ENCODE data around the gene FTO. TPM values are rescaled to one million over a fixed set of nuclear protein-coding genes. Genes with fewer than 3 reads are reported as not detected.

The FTO gene
- total and polyA plus RNA-seq, 4 donors: 12.2 to 145 (median 57.7) TPM

DNA sequence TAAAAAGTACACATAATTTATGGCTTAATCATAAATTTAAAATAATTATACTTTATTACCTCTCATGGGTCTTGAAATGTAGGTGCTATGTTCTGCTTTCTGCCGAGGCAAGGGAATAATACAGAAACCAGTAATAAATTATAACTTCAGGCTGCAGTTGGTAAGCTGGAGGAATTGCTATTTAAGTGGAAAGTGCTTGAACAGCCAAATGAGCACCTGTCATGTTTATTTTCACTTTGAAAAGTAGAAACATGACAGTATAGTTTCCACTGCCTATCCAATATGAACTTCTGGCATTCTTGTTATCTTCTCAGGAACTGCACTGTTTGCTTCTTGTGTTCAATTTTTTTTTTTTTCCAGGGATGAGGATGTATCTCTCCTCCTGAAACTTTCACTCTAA, 146.0 kb downstream of the FTO start:
- Histone ChIP-seq H3K27me3 (ENCODE audit: control insufficient read depth in 3 of 3, insufficient read depth in 3 of 3, low read length in 2 of 3) (no peaks in the 10 kb centered on the region), H3K36me3 (ENCODE audit: control insufficient read depth in 4 of 4, insufficient read depth in 4 of 4, low read length in 4 of 4) (peaks cover 0 to 6% (median 2%) of the 10 kb centered on the region in 4 donors), H3K4me3 (no peak overlapping the region), H3K4me1 (ENCODE audit: control insufficient read depth in 5 of 5, insufficient read depth in 5 of 5, low read length in 5 of 5) (peaks cover 0 to 3% (median 0%) of the 10 kb centered on the region in 5 donors), H3K27ac (ENCODE audit: low read depth in 1 of 2, low read length in 1 of 2) (no peak overlapping the region), H3K9ac (ENCODE audit: insufficient read depth in 1 of 2, low read length in 2 of 2) (no peak overlapping the region), H3K9me3 (ENCODE audit: control insufficient read depth in 4 of 4, insufficient read depth in 3 of 4, low read length in 3 of 4) (no peaks in the 10 kb centered on the region)
- 29 to 35% methylated on average over 1 of the region's 1 CpG for WGBS, 2 donors
- TF ChIP-seq, protein P1, sequence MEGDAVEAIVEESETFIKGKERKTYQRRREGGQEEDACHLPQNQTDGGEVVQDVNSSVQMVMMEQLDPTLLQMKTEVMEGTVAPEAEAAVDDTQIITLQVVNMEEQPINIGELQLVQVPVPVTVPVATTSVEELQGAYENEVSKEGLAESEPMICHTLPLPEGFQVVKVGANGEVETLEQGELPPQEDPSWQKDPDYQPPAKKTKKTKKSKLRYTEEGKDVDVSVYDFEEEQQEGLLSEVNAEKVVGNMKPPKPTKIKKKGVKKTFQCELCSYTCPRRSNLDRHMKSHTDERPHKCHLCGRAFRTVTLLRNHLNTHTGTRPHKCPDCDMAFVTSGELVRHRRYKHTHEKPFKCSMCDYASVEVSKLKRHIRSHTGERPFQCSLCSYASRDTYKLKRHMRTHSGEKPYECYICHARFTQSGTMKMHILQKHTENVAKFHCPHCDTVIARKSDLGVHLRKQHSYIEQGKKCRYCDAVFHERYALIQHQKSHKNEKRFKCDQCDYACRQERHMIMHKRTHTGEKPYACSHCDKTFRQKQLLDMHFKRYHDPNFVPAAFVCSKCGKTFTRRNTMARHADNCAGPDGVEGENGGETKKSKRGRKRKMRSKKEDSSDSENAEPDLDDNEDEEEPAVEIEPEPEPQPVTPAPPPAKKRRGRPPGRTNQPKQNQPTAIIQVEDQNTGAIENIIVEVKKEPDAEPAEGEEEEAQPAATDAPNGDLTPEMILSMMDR (IDR thresholded peaks at IDR 0.05; ENCODE audit: control extremely low read depth, extremely low read depth): no peak
- ATAC-seq (ENCODE audit: insufficient read depth, low FRiP score): no peak
- DNase-seq: no peak

DNA sequence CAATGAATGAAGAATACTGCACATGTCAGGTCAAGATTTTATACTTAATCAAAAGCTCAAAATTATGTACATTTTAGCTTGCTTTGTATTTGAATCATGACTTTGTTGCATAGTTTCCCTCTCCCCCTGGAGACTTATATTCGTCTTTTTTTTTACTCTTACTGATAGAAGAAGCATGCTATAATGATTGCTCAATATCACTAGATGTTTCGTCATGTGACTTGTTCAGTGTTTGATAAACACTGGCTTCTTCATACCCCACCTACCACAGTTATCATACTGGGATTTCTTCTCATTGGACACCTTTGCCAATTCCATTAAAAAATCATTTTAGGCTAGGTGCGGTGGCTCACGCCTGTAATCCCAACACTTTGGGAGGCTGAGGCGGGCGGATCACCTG, 148.7 kb downstream of the FTO start:
- Histone ChIP-seq H3K9me3 (ENCODE audit: control insufficient read depth in 4 of 4, insufficient read depth in 3 of 4, low read length in 3 of 4) (no peaks in the 10 kb centered on the region), H3K9ac (ENCODE audit: insufficient read depth in 1 of 2, low read length in 2 of 2) (no peak overlapping the region), H3K36me3 (ENCODE audit: control insufficient read depth in 4 of 4, insufficient read depth in 4 of 4, low read length in 4 of 4) (peaks cover 0 to 6% (median 2%) of the 10 kb centered on the region in 4 donors), H3K4me1 (ENCODE audit: control insufficient read depth in 5 of 5, insufficient read depth in 5 of 5, low read length in 5 of 5) (peaks cover 0 to 3% (median 0%) of the 10 kb centered on the region in 5 donors), H3K27me3 (ENCODE audit: control insufficient read depth in 3 of 3, insufficient read depth in 3 of 3, low read length in 2 of 3) (no peaks in the 10 kb centered on the region), H3K27ac (ENCODE audit: low read depth in 1 of 2, low read length in 1 of 2) (no peak overlapping the region), H3K4me3 (no peak overlapping the region)
- ATAC-seq (ENCODE audit: insufficient read depth, low FRiP score) (no peak), DNase-seq (no peak)
- TF ChIP-seq, protein P1 (IDR thresholded peaks at IDR 0.05; ENCODE audit: control extremely low read depth, extremely low read depth): no peak
- 91% methylated on average over 6 of the region's 6 CpGs for WGBS, 2 donors

DNA sequence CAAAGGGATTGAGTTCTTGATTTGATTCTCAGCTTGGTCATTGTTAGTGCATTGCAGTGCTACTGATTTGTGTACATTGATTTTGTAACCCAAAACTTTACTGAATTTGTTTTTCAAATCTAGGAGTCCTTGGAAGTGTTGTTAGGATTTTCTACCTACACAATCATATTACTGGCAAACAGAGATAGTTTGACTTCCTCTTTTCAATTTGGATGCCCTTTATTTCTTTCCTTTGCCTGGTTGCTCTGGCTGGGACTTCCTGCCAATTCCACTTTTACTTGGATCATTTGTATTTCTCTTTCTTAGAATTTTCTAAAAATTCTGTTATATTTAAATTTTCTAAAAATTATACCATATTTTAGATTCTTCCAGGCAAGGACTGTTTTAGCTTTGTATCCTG, 151.1 kb downstream of the FTO start:
- Histone ChIP-seq H3K9ac (ENCODE audit: insufficient read depth in 1 of 2, low read length in 2 of 2) (no peak overlapping the region), H3K4me3 (no peak overlapping the region), H3K27me3 (ENCODE audit: control insufficient read depth in 3 of 3, insufficient read depth in 3 of 3, low read length in 2 of 3) (no peaks in the 10 kb centered on the region), H3K4me1 (ENCODE audit: control insufficient read depth in 5 of 5, insufficient read depth in 5 of 5, low read length in 5 of 5) (no peaks in the 10 kb centered on the region), H3K36me3 (ENCODE audit: control insufficient read depth in 4 of 4, insufficient read depth in 4 of 4, low read length in 4 of 4) (peaks cover 0 to 3% (median under 1%) of the 10 kb centered on the region in 4 donors), H3K9me3 (ENCODE audit: control insufficient read depth in 4 of 4, insufficient read depth in 3 of 4, low read length in 3 of 4) (no peaks in the 10 kb centered on the region), H3K27ac (ENCODE audit: low read depth in 1 of 2, low read length in 1 of 2) (no peak overlapping the region)
- no peak for DNase-seq
- TF ChIP-seq, protein P1 (IDR thresholded peaks at IDR 0.05; ENCODE audit: control extremely low read depth, extremely low read depth): no peak
- ATAC-seq (ENCODE audit: insufficient read depth, low FRiP score): no peak

- Histone ChIP-seq H3K9ac (ENCODE audit: insufficient read depth in 1 of 2, low read length in 2 of 2) (no peak overlapping the region), H3K4me1 (ENCODE audit: control insufficient read depth in 5 of 5, insufficient read depth in 5 of 5, low read length in 5 of 5) (no peaks in the 10 kb centered on the region), H3K4me3 (no peak overlapping the region), H3K27ac (ENCODE audit: low read depth in 1 of 2, low read length in 1 of 2) (no peak overlapping the region), H3K36me3 (ENCODE audit: control insufficient read depth in 4 of 4, insufficient read depth in 4 of 4, low read length in 4 of 4) (peaks cover 0 to 3% (median under 1%) of the 10 kb centered on the region in 4 donors), H3K9me3 (ENCODE audit: control insufficient read depth in 4 of 4, insufficient read depth in 3 of 4, low read length in 3 of 4) (no peaks in the 10 kb centered on the region), H3K27me3 (ENCODE audit: control insufficient read depth in 3 of 3, insufficient read depth in 3 of 3, low read length in 2 of 3) (no peaks in the 10 kb centered on the region)
- 96 to 97% methylated on average over 1 of the region's 1 CpG for WGBS, 2 donors
- DNase-seq: no peak
- no peak for ATAC-seq (ENCODE audit: insufficient read depth, low FRiP score)
- TF ChIP-seq, protein P1 (IDR thresholded peaks at IDR 0.05; ENCODE audit: control extremely low read depth, extremely low read depth): no peak
Measured at GRCh38 chr16:53855511-53855910, 151.6 kb downstream of the FTO start.
